HT1080 (cell line): ENCODE data around the gene GNG13. TPM values are rescaled to one million over a fixed set of nuclear protein-coding genes. Genes with fewer than 3 reads are reported as not detected.
A peak's percentile ranks its signal among the peaks of the same experiment; 100 is the strongest.

Source experiments
- DNase-seq: peaks from one replicate; pipeline ENCODE4 v3.0.0-alpha.2; 2015; ENCODE audit warnings: low read depth
- total RNA-seq: library from RNA; depleted of rRNA; stranded (reverse); fragments of >200 nt; shearing (Covaris generic); gene quantifications from 2 replicates; pipeline ENCODE4 v1.2.3, GENCODE V29; 2014

The GNG13 gene
- total RNA-seq, 1 experiment from 2014 or later: not detected

GRCh38 chr16:815861-816260 lies 15.3 kb upstream of the GNG13 start:
- no peak for DNase-seq

GRCh38 chr16:814974-815373 lies 14.4 kb upstream of the GNG13 start:
- DNase-seq: peak; percentile 21

- no peak for DNase-seq
These were observed 13.4 kb upstream of the GNG13 start for GRCh38 chr16:813916-814412.

GRCh38 chr16:813204-813915 lies 12.8 kb upstream of the GNG13 start:
- no peak for DNase-seq

- DNase-seq: no peak
These were observed 7.5 kb upstream of the GNG13 start for GRCh38 chr16:808085-808386.

- DNase-seq: peak; percentile 94
These were observed 7.0 kb upstream of the GNG13 start for GRCh38 chr16:807347-808084.

GRCh38 chr16:805474-805873 lies 4.9 kb upstream of the GNG13 start:
- DNase-seq: no peak

- no peak for DNase-seq
These were observed 3.9 kb upstream of the GNG13 start for GRCh38 chr16:804193-805048.

GRCh38 chr16:803754-804080 lies 3.2 kb upstream of the GNG13 start:
- no peak for DNase-seq

- no peak for DNase-seq
These were observed 2.6 kb upstream of the GNG13 start for GRCh38 chr16:802914-803753.

- no peak for DNase-seq
These were observed 1.9 kb upstream of the GNG13 start for GRCh38 chr16:802461-802860.

GRCh38 chr16:801584-802363 lies 1.2 kb upstream of the GNG13 start:
- DNase-seq: no peak

GRCh38 chr16:800834-801511 lies 439 bp upstream of the GNG13 start:
- DNase-seq: no peak

- DNase-seq: no peak
These were observed 1.2 kb downstream of the GNG13 start for GRCh38 chr16:799111-799947.

GRCh38 chr16:798666-799065 lies 1.9 kb downstream of the GNG13 start:
- no peak for DNase-seq

GRCh38 chr16:797686-798085 lies 2.8 kb downstream of the GNG13 start:
- no peak for DNase-seq

GRCh38 chr16:797120-797420 lies 3.5 kb downstream of the GNG13 start:
- no peak for DNase-seq

GRCh38 chr16:796296-797119 lies 4.0 kb downstream of the GNG13 start:
- no peak for DNase-seq
